Hepatocyte (in vitro differentiated cells): ENCODE measurements around the gene TWIST2. TPM values are rescaled to one million over a fixed set of nuclear protein-coding genes. Genes with fewer than 3 reads are reported as not detected.

Experiments
- DNase-seq: peaks from one replicate; pipeline ENCODE4 v3.0.0-alpha.2; 2016; ENCODE audit warnings: low spot score
- H2AFZ ChIP-seq: fragments of 200-600 bp; sonication (generic); 2 replicates; pipeline ENCODE4 v1.6.0; 2016; ENCODE audit warnings: antibody characterized with exemption, mild to moderate bottlenecking
- H3K27ac ChIP-seq: fragments of 200-600 bp; sonication (generic); 2 replicates; pipeline ENCODE4 v1.5.1; 2016; ENCODE audit warnings: mild to moderate bottlenecking
- H3K27me3 ChIP-seq: fragments of 200-600 bp; sonication (generic); 2 replicates; pipeline ENCODE4 v1.6.1; 2016
- H3K36me3 ChIP-seq: fragments of 200-600 bp; sonication (generic); replicated peaks from 2 replicates; pipeline ENCODE4 v1.5.1; 2016; ENCODE audit warnings: low read depth; ENCODE audit not compliant: insufficient read depth
- H3K4me1 ChIP-seq: fragments of 200-600 bp; sonication (generic); 2 replicates; pipeline ENCODE4 v1.5.1; 2016; ENCODE audit warnings: mild to moderate bottlenecking, moderate library complexity; ENCODE audit not compliant: insufficient read depth
- H3K4me2 ChIP-seq: fragments of 200-600 bp; sonication (generic); 2 replicates; pipeline ENCODE4 v1.6.0; 2016
- H3K4me3 ChIP-seq: fragments of 200-600 bp; sonication (generic); 2 replicates; pipeline ENCODE4 v1.5.1; 2016; ENCODE audit warnings: mild to moderate bottlenecking
- H3K79me2 ChIP-seq: fragments of 200-600 bp; sonication (generic); 2 replicates; pipeline ENCODE4 v1.6.0; 2017; ENCODE audit warnings: mild to moderate bottlenecking
- H3K9me2 ChIP-seq: fragments of 200-600 bp; sonication (generic); replicated peaks from 2 replicates; pipeline ENCODE4 v1.6.0; 2017; ENCODE audit warnings: mild to moderate bottlenecking; ENCODE audit not compliant: insufficient read depth
- H3K9me3 ChIP-seq: fragments of 200-600 bp; sonication (generic); 2 replicates; pipeline ENCODE4 v1.5.1; 2016; ENCODE audit warnings: low read depth, mild to moderate bottlenecking
- H4K20me1 ChIP-seq: fragments of 200-600 bp; sonication (generic); 2 replicates; pipeline ENCODE4 v1.6.0; 2016; ENCODE audit warnings: mild to moderate bottlenecking; ENCODE audit not compliant: insufficient read depth, poor library complexity, severe bottlenecking
- CTCF ChIP-seq: fragments of 200-600 bp; sonication (generic); IDR thresholded peaks from 2 replicates; pipeline ENCODE4 v1.5.1; 2016; ENCODE audit warnings: antibody characterized with exemption, mild to moderate bottlenecking; ENCODE audit not compliant: poor library complexity
- EZH2 ChIP-seq: fragments of 200-600 bp; sonication (generic); IDR thresholded peaks from 2 replicates; pipeline ENCODE4 v1.6.1; 2016; ENCODE audit warnings: antibody characterized with exemption, mild to moderate bottlenecking, borderline replicate concordance
- EZH2phosphoT487 ChIP-seq: fragments of 200-600 bp; sonication (generic); IDR thresholded peaks from one replicate; pipeline ENCODE4 v1.6.1; 2018; ENCODE audit warnings: antibody characterized with exemption, mild to moderate bottlenecking, low read depth, moderate library complexity; ENCODE audit not compliant: unreplicated experiment, severe bottlenecking
- WGBS: methylation state at CpG from one replicate; pipeline ENCODE4 v1.1.6; 2016; ENCODE audit warnings: low lambda C conversion rate; ENCODE audit errors: missing lambda C conversion rate; 5-methylcytosine and 5-hydroxymethylcytosine counted together
- polyA plus RNA-seq: library from polyadenylated mRNA; unstranded; fragments of >200 nt; fragmentation: Nextera tagmentation; extraction: Ambion mirVana; gene quantifications from 2 replicates; pipeline ENCODE4 v1.2.1, GENCODE V29; 2016
- total RNA-seq: library from RNA; depleted of rRNA; stranded (reverse); fragments of >200 nt; gene quantifications from 2 replicates; pipeline ENCODE4 v1.2.3, GENCODE V29; 2014

TWIST2 gene
- total and polyA plus RNA-seq, 2 experiments from 2014 or later, result 13.5 to 19.7 TPM

DNA sequence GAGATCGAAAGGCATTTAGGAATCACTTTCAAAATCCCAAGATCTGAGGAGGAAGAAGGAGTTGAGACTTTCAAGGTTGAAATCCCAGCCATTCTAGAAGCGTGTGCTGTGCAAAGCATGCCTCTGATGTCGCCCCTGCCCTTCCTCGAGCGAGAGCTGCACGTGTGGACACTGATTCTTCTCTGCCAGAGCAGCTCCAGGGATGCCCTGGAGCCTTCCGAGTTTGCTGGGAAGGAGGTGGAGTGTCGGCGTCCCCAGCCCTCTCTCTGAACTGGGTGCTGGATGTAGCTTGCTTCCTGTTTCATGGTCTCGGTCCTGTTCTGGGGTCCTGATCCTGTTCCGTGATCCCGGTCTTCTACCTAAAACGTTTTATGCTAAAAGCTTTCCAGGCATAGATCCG, 76.1 kb downstream of the TWIST2 start:
- DNase-seq, result no peak
- Histone ChIP-seq H3K4me2 (no peak overlapping the region), H3K4me3 (no peak overlapping the region), H3K36me3 (no peaks in the 10 kb centered on the region), H3K9me3 (no peaks in the 10 kb centered on the region), H3K27ac (no peak overlapping the region), H3K4me1 (no peaks in the 10 kb centered on the region), H3K27me3 (no peaks in the 10 kb centered on the region), H3K9me2 (no peaks in the 10 kb centered on the region), H4K20me1 (no peaks in the 10 kb centered on the region), H3K79me2 (no peaks in the 10 kb centered on the region), H2AFZ (no peak overlapping the region)
- no peak for TF ChIP-seq EZH2
- no peak for TF ChIP-seq CTCF
- WGBS, result 85% methylated on average over 14 of the region's 14 CpGs

DNA sequence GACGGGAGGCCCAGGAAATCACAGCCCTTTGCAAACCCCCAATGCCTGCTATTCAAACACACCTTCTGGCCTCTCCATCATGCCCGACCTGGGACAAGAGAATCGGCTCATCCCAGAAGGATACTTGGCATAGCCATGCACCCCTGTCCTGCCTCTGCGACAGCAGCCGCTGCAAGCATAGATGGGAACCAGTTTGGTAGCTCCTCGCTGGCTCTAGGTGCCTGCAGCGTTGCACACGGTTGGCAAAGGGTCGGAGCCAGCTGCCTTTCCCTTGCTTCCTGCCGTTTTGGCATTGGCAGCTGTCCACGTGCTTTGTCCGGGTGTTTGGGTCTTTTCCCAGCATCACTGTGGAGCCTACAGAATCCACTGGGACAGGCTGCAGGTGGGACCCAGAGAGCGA, 76.9 kb downstream of the TWIST2 start:
- Histone ChIP-seq H3K79me2 (no peaks in the 10 kb centered on the region), H3K9me3 (no peaks in the 10 kb centered on the region), H3K27me3 (no peaks in the 10 kb centered on the region), H3K4me2 (no peak overlapping the region), H3K4me1 (no peaks in the 10 kb centered on the region), H3K9me2 (no peaks in the 10 kb centered on the region), H4K20me1 (no peaks in the 10 kb centered on the region), H3K4me3 (no peak overlapping the region), H2AFZ (no peak overlapping the region), H3K36me3 (no peaks in the 10 kb centered on the region), H3K27ac (no peak overlapping the region)
- DNase-seq, result no peak
- 89% methylated on average over 13 of the region's 13 CpGs for WGBS
- TF ChIP-seq EZH2phosphoT487 (no peak), CTCF (no peak), EZH2 (no peak)

GRCh38 chr2:238925281-238925680, 77.4 kb downstream of the TWIST2 start:
- H3K79me2 ChIP-seq, result no peaks in the 10 kb centered on the region
- 89% methylated on average over 13 of the region's 13 CpGs for WGBS
- no peak overlapping the region for H3K4me2 ChIP-seq
- H3K4me1 ChIP-seq, result no peaks in the 10 kb centered on the region
- no peaks in the 10 kb centered on the region for H3K9me3 ChIP-seq
- no peaks in the 10 kb centered on the region for H3K27me3 ChIP-seq
- no peaks in the 10 kb centered on the region for H4K20me1 ChIP-seq
- TF ChIP-seq EZH2phosphoT487, result no peak
- no peak for TF ChIP-seq CTCF
- no peak for TF ChIP-seq EZH2
- H2AFZ ChIP-seq, result no peak overlapping the region
- H3K9me2 ChIP-seq, result no peaks in the 10 kb centered on the region
- H3K4me3 ChIP-seq, result no peak overlapping the region
- no peak for DNase-seq
- no peaks in the 10 kb centered on the region for H3K36me3 ChIP-seq
- no peak overlapping the region for H3K27ac ChIP-seq

DNA sequence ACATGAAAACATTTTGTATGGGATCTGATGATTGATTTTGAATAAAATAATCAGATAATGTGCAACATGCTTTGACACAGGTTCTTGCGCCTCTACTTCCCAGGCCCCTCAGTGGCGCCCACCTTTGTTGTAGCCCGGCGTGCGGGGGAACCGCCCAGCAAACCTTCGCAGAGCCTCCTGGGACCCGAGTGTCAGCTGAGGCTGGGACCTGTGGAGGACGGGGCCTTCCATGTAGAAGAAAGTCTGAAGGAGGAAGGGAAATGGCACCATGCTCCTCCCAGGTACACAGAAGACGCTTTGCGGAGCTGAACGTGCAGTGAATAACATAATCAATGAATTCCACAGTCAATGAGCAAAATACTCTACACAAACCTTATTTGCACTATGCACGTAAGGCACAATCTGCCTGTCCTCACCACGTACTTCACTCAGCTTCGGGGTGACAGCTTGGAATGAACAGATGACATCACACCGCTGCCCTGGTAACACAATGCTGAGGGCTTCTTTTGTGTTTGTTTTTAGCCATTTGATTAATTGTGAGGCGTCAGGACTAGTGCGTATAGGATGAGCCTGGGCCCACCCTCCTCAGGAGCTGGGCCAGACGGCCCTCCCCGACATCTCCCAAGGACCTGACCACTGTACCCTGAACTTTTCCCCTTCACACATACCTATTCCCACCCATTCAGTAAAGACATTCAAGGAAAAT, 78.1 kb downstream of the TWIST2 start:
- 91% methylated on average over 20 of the region's 20 CpGs for WGBS
- Histone ChIP-seq H3K9me2 (no peaks in the 10 kb centered on the region), H3K36me3 (no peaks in the 10 kb centered on the region), H3K79me2 (no peaks in the 10 kb centered on the region), H4K20me1 (no peaks in the 10 kb centered on the region), H3K4me2 (no peak overlapping the region), H3K27me3 (no peaks in the 10 kb centered on the region), H3K9me3 (no peaks in the 10 kb centered on the region), H3K4me1 (no peaks in the 10 kb centered on the region), H2AFZ (no peak overlapping the region), H3K4me3 (no peak overlapping the region), H3K27ac (no peak overlapping the region)
- DNase-seq, result no peak
- TF ChIP-seq EZH2phosphoT487, result no peak
- TF ChIP-seq EZH2, result no peak
- no peak for TF ChIP-seq CTCF
